IPS-NIHi7 (cell line): ENCODE data around the gene SASH3.

Experiments
- DNase-seq: peaks from one replicate; pipeline ENCODE4 v3.0.0; 2012; ENCODE audit warnings: mixed read lengths; ENCODE audit errors: extremely low spot score

SASH3 gene

GRCh38 chrX:129783291-129783713 lies 3.6 kb downstream of the SASH3 start:
- no peak for DNase-seq

- DNase-seq = no peak
Measured at GRCh38 chrX:129784371-129784770, 4.6 kb downstream of the SASH3 start.

GRCh38 chrX:129785160-129785947 lies 5.6 kb downstream of the SASH3 start:
- no peak for DNase-seq

DNA sequence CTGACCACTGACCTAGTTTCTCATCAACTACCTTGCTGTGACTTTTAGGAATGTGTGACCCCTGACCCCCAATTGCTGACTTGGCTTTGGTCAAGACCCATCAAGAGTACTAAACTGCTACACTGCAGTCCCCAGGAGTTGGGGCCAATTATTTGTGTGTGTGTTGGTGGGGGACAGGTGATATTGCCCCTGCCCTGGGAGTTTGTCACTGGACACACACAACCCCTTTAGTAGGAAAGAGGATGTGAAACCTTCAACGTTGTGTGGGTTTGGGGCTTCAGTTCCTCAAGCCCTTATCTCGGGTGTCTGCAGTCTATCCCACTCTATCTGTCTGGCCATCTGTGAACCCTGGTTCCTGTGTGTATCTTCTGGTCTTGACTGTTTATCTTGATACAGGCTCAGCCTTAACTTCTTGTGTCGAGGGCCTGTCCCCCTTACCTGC lies 6.5 kb downstream of the SASH3 start:
- no peak for DNase-seq

- no peak for DNase-seq
Measured at GRCh38 chrX:129787336-129788055, 7.7 kb downstream of the SASH3 start.

- no peak for DNase-seq
Measured at GRCh38 chrX:129788527-129788926, 8.8 kb downstream of the SASH3 start.

- DNase-seq = no peak
Measured at GRCh38 chrX:129790146-129790545, 10.4 kb downstream of the SASH3 start.

DNA sequence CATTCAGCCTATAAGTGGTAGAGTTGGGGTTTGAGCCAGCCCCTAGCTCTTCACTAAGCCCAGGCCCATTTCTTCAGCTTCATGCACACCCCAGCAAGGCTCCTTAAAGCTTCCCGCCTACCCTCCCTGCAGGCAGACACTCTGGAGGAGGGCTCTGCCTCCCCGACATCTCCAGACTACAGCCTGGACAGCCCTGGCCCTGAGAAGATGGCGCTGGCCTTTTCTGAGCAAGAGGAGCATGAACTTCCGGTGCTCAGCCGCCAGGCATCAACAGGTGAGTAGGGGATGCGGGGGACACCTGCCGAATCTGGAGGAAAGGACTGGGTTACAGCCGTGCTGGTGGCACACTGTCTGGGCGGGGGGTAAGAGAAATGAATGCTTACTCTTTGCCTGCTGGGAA lies 11.1 kb downstream of the SASH3 start:
- no peak for DNase-seq

DNA sequence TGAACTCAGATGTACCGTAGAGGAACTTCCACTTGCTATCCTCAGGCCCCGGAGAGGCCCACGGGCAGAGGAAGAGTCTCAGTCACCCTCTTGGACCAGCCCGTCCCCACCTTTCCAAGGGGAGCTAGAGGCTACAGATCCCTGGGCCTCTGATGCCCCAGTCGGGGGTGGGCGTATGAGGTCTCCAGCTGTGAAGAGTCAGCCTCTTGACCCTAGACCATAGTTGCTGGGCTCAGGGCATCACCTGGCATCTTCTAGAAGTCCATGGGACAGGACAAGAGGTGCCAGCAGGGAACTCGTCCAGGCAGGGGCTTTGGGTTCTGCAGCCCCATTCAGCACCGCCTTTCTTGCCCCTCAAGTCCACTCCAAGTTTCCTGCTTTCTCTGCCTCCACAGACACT lies 11.6 kb downstream of the SASH3 start:
- no peak for DNase-seq

GRCh38 chrX:129791961-129792570 lies 12.3 kb downstream of the SASH3 start:
- no peak for DNase-seq

DNA sequence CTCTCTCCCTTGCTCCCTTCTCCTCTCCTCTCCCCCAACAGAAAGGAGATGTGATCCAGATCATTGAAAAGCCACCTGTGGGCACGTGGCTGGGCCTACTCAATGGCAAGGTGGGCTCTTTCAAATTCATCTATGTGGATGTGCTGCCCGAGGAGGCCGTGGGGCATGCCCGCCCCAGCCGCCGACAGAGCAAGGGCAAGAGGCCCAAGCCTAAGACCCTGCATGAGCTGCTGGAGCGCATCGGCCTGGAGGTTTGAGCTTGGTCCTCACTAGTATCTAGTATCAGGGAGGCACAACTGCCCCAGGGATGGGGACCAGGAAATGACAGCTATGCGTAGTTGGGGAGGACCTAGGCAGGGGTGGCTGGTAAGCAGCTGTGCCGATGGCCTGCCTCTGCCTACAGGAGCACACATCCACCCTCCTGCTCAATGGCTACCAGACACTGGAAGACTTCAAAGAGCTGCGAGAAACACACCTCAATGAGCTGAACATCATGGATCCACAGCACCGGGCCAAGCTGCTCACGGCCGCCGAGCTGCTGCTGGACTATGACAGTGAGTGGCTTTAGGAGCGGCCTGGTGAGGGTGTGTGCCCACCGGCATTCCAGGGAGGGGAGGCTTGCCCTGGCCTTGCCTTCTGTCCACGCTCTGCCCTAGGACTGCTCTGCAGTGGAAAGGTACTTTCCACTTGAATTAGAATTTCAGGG lies 13.0 kb downstream of the SASH3 start:
- DNase-seq = no peak

DNA sequence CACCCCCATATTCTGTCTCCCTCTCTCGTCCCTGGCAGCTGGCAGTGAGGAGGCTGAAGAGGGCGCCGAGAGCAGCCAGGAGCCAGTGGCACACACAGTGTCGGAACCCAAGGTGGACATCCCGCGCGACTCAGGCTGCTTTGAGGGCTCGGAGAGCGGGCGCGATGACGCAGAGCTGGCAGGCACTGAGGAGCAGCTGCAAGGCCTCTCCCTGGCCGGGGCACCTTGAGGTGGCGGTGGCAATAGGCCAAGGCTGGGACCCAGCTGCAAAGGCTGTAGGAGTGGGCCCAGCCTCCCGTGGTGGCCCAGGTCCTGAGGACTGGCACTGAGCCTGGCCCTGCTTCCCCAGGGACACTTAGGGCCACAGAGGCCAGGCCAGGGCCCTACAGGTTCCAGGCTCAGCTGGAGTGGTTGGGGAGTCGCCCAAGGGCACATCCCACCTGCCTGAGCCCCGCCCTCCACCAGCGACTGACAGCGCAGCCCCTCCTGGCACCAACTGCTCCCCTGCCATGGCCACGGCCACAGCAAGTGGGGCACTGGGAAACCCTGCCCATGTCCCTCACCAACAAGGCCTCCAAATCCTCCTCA lies 13.9 kb downstream of the SASH3 start:
- DNase-seq = no peak

- DNase-seq = no peak
Measured at GRCh38 chrX:129795584-129795983, 15.8 kb downstream of the SASH3 start.

DNA sequence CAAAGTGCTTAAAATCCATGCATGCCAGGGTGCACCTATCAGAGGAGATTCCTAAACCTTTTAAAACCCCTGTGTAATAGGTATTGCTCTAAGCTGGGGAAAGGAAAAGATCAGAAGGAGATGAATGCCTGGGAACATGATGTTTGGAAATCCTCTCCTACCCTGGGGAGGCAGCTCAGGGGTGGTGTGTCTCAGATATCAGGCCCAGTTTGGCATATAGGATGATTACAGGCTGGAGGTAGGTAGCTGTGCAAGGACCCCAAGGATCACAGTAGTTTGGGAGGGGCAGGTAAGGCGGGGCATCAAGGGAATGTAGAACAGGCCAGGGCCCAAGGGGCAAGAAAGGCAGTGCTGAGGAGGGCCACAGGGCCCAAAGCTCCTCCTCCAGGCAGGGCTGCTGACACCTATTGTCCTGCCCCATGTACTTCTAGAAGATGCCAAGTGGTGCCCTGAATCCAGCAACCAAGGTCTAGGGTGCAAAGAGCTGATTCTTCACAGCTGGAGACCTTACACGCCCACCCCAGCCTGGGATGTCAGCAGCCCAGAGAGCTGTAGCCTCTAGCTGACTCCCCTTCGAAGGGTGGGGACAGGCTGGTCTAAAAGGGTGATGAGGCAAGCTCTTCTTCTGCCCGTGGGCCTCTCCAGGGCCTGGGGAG lies 17.6 kb downstream of the SASH3 start:
- no peak for DNase-seq

DNA sequence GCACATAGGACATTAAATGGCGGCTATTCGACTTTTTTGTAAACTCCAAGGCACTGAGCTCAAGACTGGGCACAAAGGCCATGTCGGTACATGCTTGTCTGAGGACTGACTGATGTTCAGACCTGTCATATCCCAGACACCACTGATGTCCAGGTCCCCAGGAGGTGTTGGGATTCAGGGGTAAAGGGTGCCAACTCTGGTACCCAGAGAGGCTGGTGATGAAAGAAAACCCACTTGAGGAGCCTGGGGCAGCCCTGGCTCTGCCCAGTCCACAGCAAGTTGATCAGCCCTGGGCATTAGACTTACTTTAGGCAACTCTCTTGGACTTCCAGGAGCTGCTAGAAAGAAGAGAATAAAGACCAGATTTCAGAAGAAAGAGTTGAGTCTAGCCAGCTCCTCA lies 18.7 kb downstream of the SASH3 start:
- DNase-seq = no peak

DNA sequence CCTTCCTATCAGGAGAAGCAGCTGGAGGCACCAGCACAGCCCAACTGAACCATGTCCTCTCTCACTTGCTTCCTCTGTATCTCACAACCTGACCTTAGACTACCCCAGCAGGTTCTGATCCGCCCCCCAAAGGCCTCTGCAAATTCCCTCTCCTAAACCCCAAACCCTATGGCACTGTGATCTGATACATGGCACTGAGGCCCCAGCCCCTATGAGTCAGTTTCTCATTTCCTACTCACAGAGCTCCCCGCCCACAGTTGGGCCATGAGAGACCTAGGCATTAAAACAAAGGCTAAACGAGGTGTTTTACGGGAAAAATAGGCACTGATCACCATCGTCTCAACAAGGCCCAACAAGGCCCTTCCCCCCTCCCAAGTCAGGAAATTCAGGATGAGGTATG lies 19.1 kb downstream of the SASH3 start:
- no peak for DNase-seq

GRCh38 chrX:129800186-129800585 lies 20.4 kb downstream of the SASH3 start:
- no peak for DNase-seq

- no peak for DNase-seq
Measured at GRCh38 chrX:129802863-129803262, 23.1 kb downstream of the SASH3 start.

DNA sequence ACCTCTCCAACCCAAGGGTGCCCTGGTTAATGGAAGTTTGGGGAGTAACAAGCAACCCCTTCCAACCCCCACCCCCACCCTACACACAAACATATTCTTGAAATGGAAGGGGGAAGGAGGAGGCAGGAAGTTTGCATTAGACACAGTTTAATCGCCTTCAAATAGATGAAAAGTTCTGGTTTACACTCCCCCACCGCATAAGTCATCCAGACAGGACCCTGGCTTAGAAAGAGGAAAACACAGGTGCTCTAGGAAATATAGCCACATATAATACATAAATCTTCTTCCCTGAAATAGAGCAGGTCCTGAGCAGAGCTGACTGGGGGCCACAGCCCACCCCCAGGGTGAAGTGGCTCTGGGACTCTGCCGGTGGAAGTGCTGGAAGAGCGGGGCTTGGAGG lies 25.1 kb downstream of the SASH3 start:
- DNase-seq = no peak

GRCh38 chrX:129808158-129808828 lies 28.5 kb downstream of the SASH3 start:
- DNase-seq = no peak
